IPS-15b (cell line): Measurements from ENCODE around the gene IFNG-AS1.

Experiments used
- H3K27me3 ChIP-seq: one replicate; pipeline ENCODE4 v1.6.1; 2013; ENCODE audit warnings: low read length; ENCODE audit not compliant: control insufficient read depth, insufficient read depth
- H3K36me3 ChIP-seq: one replicate; pipeline ENCODE4 v1.6.1; 2013; ENCODE audit warnings: low read length; ENCODE audit not compliant: control insufficient read depth, insufficient read depth
- H3K4me1 ChIP-seq: one replicate; pipeline ENCODE4 v1.6.1; 2013; ENCODE audit warnings: mild to moderate bottlenecking, low read length; ENCODE audit not compliant: control insufficient read depth, insufficient read depth
- H3K4me3 ChIP-seq: one replicate; pipeline ENCODE4 v1.5.1; 2013; ENCODE audit warnings: low read depth, low read length
- H3K9ac ChIP-seq: one replicate; pipeline ENCODE4 v1.6.1; 2013; ENCODE audit warnings: low read depth, mild to moderate bottlenecking, low read length
- H3K9me3 ChIP-seq: one replicate; pipeline ENCODE4 v1.6.1; 2013; ENCODE audit warnings: mild to moderate bottlenecking, low read length; ENCODE audit not compliant: control insufficient read depth, insufficient read depth

The IFNG-AS1 gene

DNA sequence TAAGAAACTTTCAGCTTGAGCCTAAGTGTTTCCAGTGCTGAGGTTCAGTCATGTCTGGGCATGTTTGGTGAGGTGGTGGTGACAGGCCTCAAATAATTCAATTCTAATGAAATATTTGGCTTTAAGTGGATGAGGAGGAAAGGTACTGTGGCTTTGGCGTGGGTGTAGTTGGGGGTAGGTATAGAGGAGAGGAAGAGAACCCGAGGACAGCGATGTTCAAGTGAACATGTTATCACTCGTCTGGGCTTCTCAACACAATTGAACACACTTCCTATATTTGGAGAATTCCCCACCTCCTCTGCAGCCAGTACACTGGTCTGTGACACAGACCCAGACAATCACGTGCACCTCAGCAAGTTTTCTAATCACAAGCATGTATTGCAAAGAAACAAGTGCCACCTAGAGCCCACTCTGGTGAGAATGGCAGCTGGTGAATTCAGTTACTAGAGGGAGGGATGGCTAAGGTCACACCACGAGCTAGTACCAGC, 53.0 kb downstream of the IFNG-AS1 start:
- H3K9ac ChIP-seq: no peak overlapping the region
- no peaks in the 10 kb centered on the region for H3K9me3 ChIP-seq
- H3K4me1 ChIP-seq: no peaks in the 10 kb centered on the region
- no peak overlapping the region for H3K4me3 ChIP-seq
- H3K27me3 ChIP-seq: no peaks in the 10 kb centered on the region
- no peaks in the 10 kb centered on the region for H3K36me3 ChIP-seq

DNA sequence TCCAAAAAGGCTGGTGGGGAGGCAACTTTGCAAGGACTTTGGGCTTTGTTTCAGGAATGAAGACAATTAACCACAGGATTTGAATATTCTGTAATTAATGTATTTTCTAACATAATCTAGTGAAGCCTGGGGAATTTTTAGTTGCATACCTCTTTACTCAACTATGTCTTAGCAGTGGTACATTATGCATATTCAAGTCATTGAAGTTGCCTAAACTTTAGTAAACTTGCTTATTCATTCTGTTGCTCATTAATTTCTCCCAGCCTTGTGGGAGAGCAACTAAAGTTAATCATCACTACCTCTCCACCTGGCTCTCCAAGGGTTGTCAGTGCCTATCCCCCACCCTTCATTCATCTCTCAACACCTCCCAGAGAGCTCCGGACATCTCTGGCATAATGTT, 54.2 kb downstream of the IFNG-AS1 start:
- Histone ChIP-seq H3K36me3 (no peaks in the 10 kb centered on the region), H3K27me3 (no peaks in the 10 kb centered on the region), H3K4me1 (no peaks in the 10 kb centered on the region), H3K9me3 (no peaks in the 10 kb centered on the region), H3K9ac (no peak overlapping the region), H3K4me3 (no peak overlapping the region)

DNA sequence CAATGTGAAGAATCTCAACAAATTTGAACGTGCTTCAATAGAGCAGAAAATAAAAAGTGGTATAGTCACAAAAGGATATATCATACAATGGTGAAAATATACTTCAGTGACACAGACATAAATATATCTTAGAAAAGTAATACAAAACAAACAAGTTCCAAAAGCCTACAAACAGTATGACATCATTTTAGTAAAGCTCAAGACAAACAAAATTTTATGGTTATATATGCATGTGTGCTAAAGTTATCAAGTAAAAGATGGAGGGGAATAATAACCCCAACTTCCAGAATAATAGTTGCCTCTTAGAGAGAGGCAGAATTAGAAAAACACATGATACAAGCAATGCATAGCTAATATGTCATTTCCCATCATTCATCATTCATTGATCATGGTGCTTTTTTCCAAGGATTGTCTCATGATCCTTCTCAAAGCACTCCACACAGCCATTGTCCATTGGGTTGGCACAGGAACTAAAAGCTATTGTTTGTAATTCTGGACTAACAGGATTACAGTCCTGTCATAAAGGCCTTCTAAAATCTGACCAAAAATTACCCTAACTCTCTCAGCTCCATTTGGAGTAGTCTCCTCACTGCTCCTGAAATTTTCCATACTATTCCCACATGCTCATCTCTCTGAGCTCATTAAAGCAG, 59.5 kb downstream of the IFNG-AS1 start:
- Histone ChIP-seq H3K9me3 (no peaks in the 10 kb centered on the region), H3K4me3 (no peak overlapping the region), H3K27me3 (no peaks in the 10 kb centered on the region), H3K4me1 (no peaks in the 10 kb centered on the region), H3K9ac (no peak overlapping the region), H3K36me3 (no peaks in the 10 kb centered on the region)

DNA sequence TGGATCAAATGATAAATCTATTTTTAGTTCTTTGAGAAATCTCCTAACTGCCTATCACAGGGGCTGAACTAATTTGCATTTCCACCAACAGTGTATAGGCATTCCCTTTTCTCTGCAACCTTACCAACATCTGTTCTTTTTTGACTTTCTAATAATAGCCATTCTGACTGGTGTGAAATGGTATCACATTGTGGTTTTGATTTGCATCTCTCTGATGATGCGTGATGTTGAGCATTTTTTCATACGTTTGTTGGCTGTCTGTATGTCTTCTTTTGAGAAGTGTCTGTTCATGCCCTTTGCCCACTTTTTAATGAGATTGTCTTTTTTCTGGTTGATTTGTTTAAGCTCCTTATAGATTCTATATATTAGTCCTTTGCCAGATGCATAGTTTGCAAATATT, 67.1 kb downstream of the IFNG-AS1 start:
- Histone ChIP-seq H3K4me3 (no peak overlapping the region), H3K9me3 (no peaks in the 10 kb centered on the region), H3K4me1 (no peaks in the 10 kb centered on the region), H3K9ac (no peak overlapping the region), H3K36me3 (no peaks in the 10 kb centered on the region), H3K27me3 (no peaks in the 10 kb centered on the region)

DNA sequence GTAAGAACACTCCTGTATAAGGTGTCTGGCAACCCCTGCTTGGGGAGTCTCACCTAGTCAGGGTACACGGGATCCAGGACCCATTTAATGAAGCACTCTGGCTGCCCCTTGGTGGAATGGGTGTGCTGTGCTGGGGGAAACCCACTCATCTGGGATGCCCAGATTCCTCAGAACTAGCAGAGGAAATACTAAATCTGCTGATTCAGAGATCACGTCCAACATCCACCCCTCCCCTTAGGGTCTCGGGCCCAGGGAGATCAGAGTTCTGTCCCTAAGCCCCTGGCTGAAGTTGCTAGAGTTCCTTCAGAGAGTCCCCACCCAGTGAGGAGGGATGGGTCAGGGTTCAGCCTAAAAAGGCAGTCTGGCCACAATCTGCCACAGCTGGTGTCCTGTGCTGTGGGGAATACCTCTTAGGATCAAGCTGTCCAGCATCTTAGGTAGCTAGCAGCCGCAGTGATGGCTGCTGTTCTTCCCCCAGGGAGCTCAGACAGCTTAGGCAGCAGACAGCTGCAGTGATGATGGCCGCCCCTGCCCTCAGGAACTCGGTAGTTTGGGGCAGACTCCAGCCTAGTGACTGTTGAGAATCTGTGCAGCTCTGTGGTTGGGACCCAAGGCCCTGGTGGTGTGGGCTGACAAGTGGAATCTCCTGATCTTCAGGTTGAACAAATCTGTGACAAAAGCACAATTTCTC, 74.8 kb downstream of the IFNG-AS1 start:
- H3K9me3 ChIP-seq: no peaks in the 10 kb centered on the region
- H3K4me1 ChIP-seq: no peaks in the 10 kb centered on the region
- no peaks in the 10 kb centered on the region for H3K27me3 ChIP-seq
- no peak overlapping the region for H3K9ac ChIP-seq
- no peak overlapping the region for H3K4me3 ChIP-seq
- no peaks in the 10 kb centered on the region for H3K36me3 ChIP-seq

DNA sequence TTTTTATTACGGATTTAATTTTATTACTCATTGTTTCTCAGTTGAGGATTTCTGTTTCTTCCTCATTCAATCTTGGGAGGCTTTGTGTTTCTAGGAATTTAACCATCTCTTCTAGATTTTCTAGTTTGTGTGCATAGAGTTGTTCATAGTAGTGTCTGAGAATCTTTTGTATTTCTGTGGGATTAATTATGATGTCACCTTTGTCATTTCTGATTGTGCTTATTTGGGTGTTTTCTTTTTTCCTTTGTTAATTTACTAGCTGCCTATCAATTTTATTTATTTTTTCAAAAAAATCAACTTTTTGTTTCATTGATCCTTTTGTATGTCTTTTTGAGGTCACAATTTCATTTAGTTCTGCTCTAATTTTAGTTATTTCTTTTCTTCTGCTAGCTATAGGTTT, 75.9 kb downstream of the IFNG-AS1 start:
- no peaks in the 10 kb centered on the region for H3K9me3 ChIP-seq
- no peaks in the 10 kb centered on the region for H3K4me1 ChIP-seq

DNA sequence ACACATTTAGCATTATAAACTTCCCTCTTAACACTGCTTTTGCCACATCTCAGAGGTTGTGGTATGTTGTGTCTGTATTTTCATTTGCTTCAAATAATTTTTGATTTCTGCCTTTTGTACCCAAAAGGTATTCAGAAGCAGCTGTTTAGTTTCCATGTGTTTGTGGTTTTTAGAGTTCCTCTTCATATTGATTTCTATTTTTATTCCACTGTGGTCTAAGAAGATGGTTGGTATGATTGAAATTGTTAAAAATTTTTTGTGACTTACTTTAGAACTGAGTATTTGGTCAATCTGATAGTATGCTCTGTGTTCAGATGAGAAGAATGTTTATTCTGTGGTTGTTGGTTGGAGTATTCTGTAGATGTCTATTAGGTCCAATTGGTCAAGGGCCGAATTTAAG, 76.4 kb downstream of the IFNG-AS1 start:
- Histone ChIP-seq H3K4me1 (no peaks in the 10 kb centered on the region), H3K9ac (no peak overlapping the region), H3K4me3 (no peak overlapping the region), H3K36me3 (no peaks in the 10 kb centered on the region), H3K27me3 (no peaks in the 10 kb centered on the region), H3K9me3 (no peaks in the 10 kb centered on the region)

More for the DNA sequence above, 75.9 kb downstream of the IFNG-AS1 start:
- Histone ChIP-seq H3K36me3 (no peaks in the 10 kb centered on the region), H3K9ac (no peak overlapping the region), H3K4me3 (no peak overlapping the region), H3K27me3 (no peaks in the 10 kb centered on the region)

DNA sequence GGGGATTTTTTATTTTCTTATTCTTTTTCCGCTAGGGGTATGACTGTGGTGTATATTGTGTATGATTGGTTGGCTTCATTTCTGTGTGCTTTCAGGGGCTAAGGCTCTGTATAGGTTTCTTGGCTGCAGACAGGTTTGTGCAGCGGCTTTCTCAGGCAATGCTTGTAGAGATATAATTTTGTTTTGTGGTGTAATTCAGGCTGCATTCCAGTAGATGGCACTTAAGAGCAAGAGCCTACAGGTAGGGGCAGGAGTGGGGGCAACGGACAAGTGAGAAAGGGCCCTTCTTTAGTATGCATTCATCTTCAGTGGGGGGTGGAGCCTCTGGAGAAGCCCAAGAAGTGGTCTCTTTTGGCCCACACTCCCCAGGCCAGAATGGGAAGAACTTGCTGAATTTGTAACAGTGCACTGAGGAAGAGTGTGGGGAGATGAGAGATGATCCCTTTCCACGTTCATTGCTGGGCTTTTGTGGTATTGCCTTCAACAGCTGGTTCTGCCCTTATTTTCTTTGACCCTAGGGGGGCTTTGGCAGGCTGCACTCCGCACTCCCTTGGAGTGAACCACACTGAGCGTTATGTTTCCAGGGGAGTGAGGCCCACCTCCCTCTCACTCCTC, 78.6 kb downstream of the IFNG-AS1 start:
- Histone ChIP-seq H3K36me3 (no peaks in the 10 kb centered on the region), H3K4me1 (no peaks in the 10 kb centered on the region), H3K9me3 (no peaks in the 10 kb centered on the region), H3K4me3 (no peak overlapping the region), H3K9ac (no peak overlapping the region), H3K27me3 (no peaks in the 10 kb centered on the region)

DNA sequence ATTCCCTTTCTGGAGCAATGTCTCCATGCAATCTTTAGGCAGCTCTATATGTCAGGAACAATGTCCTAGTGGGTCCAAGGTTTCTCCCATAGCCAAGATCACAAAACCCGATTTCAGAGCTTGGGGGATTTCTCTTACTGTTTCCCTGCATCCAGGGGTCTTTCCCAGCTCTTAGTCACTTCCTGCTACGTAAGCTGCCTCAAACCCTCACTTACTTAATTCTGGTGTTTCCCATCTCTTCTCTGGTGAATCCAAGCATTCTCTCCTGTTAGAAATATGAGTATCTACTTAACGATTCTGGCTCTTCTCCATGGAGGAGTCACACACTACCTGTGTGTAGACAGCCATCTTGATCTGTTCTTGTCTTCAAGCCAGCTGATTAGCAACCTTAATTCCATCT, 80.0 kb downstream of the IFNG-AS1 start:
- H3K9me3 ChIP-seq: no peaks in the 10 kb centered on the region
- no peaks in the 10 kb centered on the region for H3K4me1 ChIP-seq
- H3K27me3 ChIP-seq: no peaks in the 10 kb centered on the region
- no peak overlapping the region for H3K9ac ChIP-seq
- no peaks in the 10 kb centered on the region for H3K36me3 ChIP-seq
- H3K4me3 ChIP-seq: no peak overlapping the region
